Measurements from ENCODE around the gene PPP1R2. TPM values are rescaled to one million over a fixed set of nuclear protein-coding genes. Genes with fewer than 3 reads are reported as not detected.

The PPP1R2 gene
- total and polyA plus RNA-seq, 2 of the 13 experiments (the other 11 are each of a cell fraction or from before 2014, with no cell fraction given), result 36.5 to 86.5 TPM

- TF ChIP-seq SOX6 (IDR thresholded peaks at IDR 0.05), result no peak
- peak; percentile 37; the same call in 1 of the 2 replicates for TF ChIP-seq SOX6 (CRISPR knock-in tag; IDR thresholded peaks at IDR 0.05)
- 0 out of 2 replicates have a peak, but pooled peaks have one; percentile 9 for TF ChIP-seq ZNF878 (CRISPR knock-in tag; IDR thresholded peaks at IDR 0.05)
- 0 out of 2 replicates have a peak, but pooled peaks have one; percentile 7 for TF ChIP-seq HOXA3 (CRISPR knock-in tag; IDR thresholded peaks at IDR 0.05)
- TF ChIP-seq NCOA5 (CRISPR knock-in tag; IDR thresholded peaks at IDR 0.05), result no peak
- TF ChIP-seq POLR2A (IDR thresholded peaks at IDR 0.05; ENCODE audit: insufficient read depth in 1 of 2, low read depth in 2 of 2, low read length in 2 of 2), result no peak
- TF ChIP-seq ZBTB25 (CRISPR knock-in tag; IDR thresholded peaks at IDR 0.05), result 0 out of 2 replicates have a peak, but pooled peaks have one; percentile 3
- no peak for TF ChIP-seq ELF1 (CRISPR knock-in tag; IDR thresholded peaks at IDR 0.05)
- 0 out of 2 replicates have a peak, but pooled peaks have one; percentile 7 for TF ChIP-seq ZNF607 (CRISPR knock-in tag; IDR thresholded peaks at IDR 0.05; ENCODE audit: borderline replicate concordance)
- no peak for TF ChIP-seq MEIS2 (CRISPR knock-in tag; IDR thresholded peaks at IDR 0.05)
- no peak for TF ChIP-seq KLF16 (CRISPR knock-in tag; IDR thresholded peaks at IDR 0.05)
- TF ChIP-seq PCBP2 (optimal IDR thresholded peaks at IDR 0.05; ENCODE audit: low read depth, low read length, poor library complexity, severe bottlenecking), result no peak
- TF ChIP-seq, protein P1, sequence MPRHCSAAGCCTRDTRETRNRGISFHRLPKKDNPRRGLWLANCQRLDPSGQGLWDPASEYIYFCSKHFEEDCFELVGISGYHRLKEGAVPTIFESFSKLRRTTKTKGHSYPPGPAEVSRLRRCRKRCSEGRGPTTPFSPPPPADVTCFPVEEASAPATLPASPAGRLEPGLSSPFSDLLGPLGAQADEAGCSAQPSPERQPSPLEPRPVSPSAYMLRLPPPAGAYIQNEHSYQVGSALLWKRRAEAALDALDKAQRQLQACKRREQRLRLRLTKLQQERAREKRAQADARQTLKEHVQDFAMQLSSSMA (CRISPR knock-in tag; IDR thresholded peaks at IDR 0.05), result no peak
- no peak for TF ChIP-seq ZFYVE20 (CRISPR knock-in tag; IDR thresholded peaks at IDR 0.05; ENCODE audit: borderline replicate concordance, low read depth)
- TF ChIP-seq, protein P2, sequence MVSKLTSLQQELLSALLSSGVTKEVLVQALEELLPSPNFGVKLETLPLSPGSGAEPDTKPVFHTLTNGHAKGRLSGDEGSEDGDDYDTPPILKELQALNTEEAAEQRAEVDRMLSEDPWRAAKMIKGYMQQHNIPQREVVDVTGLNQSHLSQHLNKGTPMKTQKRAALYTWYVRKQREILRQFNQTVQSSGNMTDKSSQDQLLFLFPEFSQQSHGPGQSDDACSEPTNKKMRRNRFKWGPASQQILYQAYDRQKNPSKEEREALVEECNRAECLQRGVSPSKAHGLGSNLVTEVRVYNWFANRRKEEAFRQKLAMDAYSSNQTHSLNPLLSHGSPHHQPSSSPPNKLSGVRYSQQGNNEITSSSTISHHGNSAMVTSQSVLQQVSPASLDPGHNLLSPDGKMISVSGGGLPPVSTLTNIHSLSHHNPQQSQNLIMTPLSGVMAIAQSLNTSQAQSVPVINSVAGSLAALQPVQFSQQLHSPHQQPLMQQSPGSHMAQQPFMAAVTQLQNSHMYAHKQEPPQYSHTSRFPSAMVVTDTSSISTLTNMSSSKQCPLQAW (CRISPR knock-in tag; IDR thresholded peaks at IDR 0.05), result 0 out of 2 replicates have a peak, but pooled peaks have one; percentile 21
- TF ChIP-seq ZNF292 (CRISPR knock-in tag; IDR thresholded peaks at IDR 0.05; ENCODE audit: borderline replicate concordance, low read depth), result 0 out of 2 replicates have a peak, but pooled peaks have one; percentile 38
- TF ChIP-seq KAT7 (CRISPR knock-in tag; IDR thresholded peaks at IDR 0.05; ENCODE audit: borderline replicate concordance), result no peak
- TF ChIP-seq ZNF616 (CRISPR knock-in tag; IDR thresholded peaks at IDR 0.05; ENCODE audit: low read depth), result no peak
- no peak for TF ChIP-seq ZNF205 (CRISPR knock-in tag; IDR thresholded peaks at IDR 0.05)
- TF ChIP-seq, protein P3, sequence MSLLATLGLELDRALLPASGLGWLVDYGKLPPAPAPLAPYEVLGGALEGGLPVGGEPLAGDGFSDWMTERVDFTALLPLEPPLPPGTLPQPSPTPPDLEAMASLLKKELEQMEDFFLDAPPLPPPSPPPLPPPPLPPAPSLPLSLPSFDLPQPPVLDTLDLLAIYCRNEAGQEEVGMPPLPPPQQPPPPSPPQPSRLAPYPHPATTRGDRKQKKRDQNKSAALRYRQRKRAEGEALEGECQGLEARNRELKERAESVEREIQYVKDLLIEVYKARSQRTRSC (CRISPR knock-in tag; IDR thresholded peaks at IDR 0.05; ENCODE audit: low read depth), result no peak
- TF ChIP-seq POLR2AphosphoS5 (IDR thresholded peaks at IDR 0.05; ENCODE audit: low read depth, low read length), result no peak
- TF ChIP-seq NCOA2 (CRISPR knock-in tag; IDR thresholded peaks at IDR 0.05), result peak; percentile 36
- TF ChIP-seq ZNF350 (CRISPR knock-in tag; IDR thresholded peaks at IDR 0.05; ENCODE audit: borderline replicate concordance, low read depth), result no peak
- TF ChIP-seq, protein P4, sequence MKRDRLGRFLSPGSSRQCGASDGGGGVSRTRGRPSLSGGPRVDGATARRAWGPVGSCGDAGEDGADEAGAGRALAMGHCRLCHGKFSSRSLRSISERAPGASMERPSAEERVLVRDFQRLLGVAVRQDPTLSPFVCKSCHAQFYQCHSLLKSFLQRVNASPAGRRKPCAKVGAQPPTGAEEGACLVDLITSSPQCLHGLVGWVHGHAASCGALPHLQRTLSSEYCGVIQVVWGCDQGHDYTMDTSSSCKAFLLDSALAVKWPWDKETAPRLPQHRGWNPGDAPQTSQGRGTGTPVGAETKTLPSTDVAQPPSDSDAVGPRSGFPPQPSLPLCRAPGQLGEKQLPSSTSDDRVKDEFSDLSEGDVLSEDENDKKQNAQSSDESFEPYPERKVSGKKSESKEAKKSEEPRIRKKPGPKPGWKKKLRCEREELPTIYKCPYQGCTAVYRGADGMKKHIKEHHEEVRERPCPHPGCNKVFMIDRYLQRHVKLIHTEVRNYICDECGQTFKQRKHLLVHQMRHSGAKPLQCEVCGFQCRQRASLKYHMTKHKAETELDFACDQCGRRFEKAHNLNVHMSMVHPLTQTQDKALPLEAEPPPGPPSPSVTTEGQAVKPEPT (CRISPR knock-in tag; IDR thresholded peaks at IDR 0.05; ENCODE audit: low read depth), result no peak
- TF ChIP-seq POLR2G (IDR thresholded peaks at IDR 0.05; ENCODE audit: low read depth, low read length), result peak; percentile 54; the same call in 1 of the 2 replicates
- no peak for TF ChIP-seq BRD4 (CRISPR knock-in tag; IDR thresholded peaks at IDR 0.05)
- no peak for TF ChIP-seq PCBP1 (IDR thresholded peaks at IDR 0.05; ENCODE audit: borderline replicate concordance, low read depth, low read length)
Observed at GRCh38 chr3:195550723-195551122, 7.6 kb upstream of the PPP1R2 start (continued).
